ENCODE data around the gene AQP2.

GRCh38 chr12:49946086-49946485, 4.5 kb upstream of the AQP2 start:
- TF ChIP-seq CTCF (IDR thresholded peaks at IDR 0.05): no peak
- no peak for TF ChIP-seq POLR2A (IDR thresholded peaks at IDR 0.05)
